Pancreas (tissue), 10 donors: ENCODE data around the gene IFITM10. TPM values are rescaled to one million over a fixed set of nuclear protein-coding genes. Genes with fewer than 3 reads are reported as not detected.
A peak's percentile ranks its signal among the peaks of the same experiment; 100 is the strongest.

Source experiments
- ATAC-seq, 4 donors: fragments of 200-7000 bp; cut with Tn5 transposase; one replicate each; pipeline versions ENCODE4 v1.8.0 to v1.9.1; 2020; ENCODE audit warnings: mild to moderate bottlenecking in 4 of 4, moderate library complexity in 4 of 4
- DNase-seq, 6 donors: peaks; one replicate each; pipeline ENCODE4 v3.0.0-alpha.2; 2020
- FAIRE-seq: peaks from 2 replicates; lab custom pipeline; 2012; peaks lifted over from hg19 to GRCh38; lab: Jason Lieb, UNC
- H3K27ac ChIP-seq, 4 donors: fragments of 200-600 bp; sonication (generic); 1 replicate in 3 of 4; 2 replicates in 1 of 4; pipeline versions ENCODE4 v1.5.0 to v1.8.0; 2020
- H3K27me3 ChIP-seq, 4 donors: fragments of 200-600 bp; one replicate each; pipeline ENCODE4 v1.8.0; 2021
- H3K36me3 ChIP-seq, 3 donors: fragments of 200-600 bp; sonication (generic) in 1 of 3; one replicate each; pipeline versions ENCODE4 v1.5.0 to v1.8.0; 2020 to 2021
- H3K4me1 ChIP-seq, 3 donors: fragments of 200-600 bp; one replicate each; pipeline ENCODE4 v1.8.0; 2021
- H3K4me3 ChIP-seq, 4 donors: fragments of 200-600 bp; sonication (generic) in 2 of 4; one replicate each; pipeline versions ENCODE4 v1.5.0 to v1.8.0; 2020 to 2021
- H3K9me3 ChIP-seq, 4 donors: fragments of 200-600 bp; one replicate each; pipeline ENCODE4 v1.8.0; 2021
- WGBS, 2 donors: extraction: QIAGEN DNeasy Blood & Tissue Kit; methylation state at CpG; one replicate each; pipeline ENCODE4 v1.1.7; 2013; 5-methylcytosine and 5-hydroxymethylcytosine counted together
- intact Hi-C, 3 donors: fragments of 100-400 bp; cut with DNase I; formaldehyde crosslinking; loops; one replicate each; pipeline versions ENCODE4 v1.11.1 to v1.14.2; 2022
- polyA plus RNA-seq, 2 donors: library from polyadenylated mRNA; stranded (reverse); fragments of 200-250 nt; gene quantifications; one replicate each; pipeline ENCODE4 v1.2.3, GENCODE V29; 2013
- total RNA-seq, 6 donors: library from RNA; stranded (reverse); fragmentation: NEBNext Ultra II Directional in 4 of 6; extraction: Animal tissue kit (Norgen Biotek cat#: 25700) in 4 of 6; gene quantifications; one replicate each; pipeline versions ENCODE4 v1.2.1 to v1.2.4, GENCODE V29; 2021 to 2023
- TF ChIP-seq, protein P1 (sequence below), 4 donors: fragments of 200-600 bp; sonication (generic) in 3 of 4; IDR thresholded peaks; one replicate each; pipeline versions ENCODE4 v1.5.0 to v1.8.0; 2021; ENCODE audit warnings: antibody characterized with exemption in 4 of 4
- donor health status: healthy with polysubstance abuse.
- donor health status: DM: no; HTN: no; CAD: no; lungs with moderate emphysema.
- donor health status: DM: no; HTN: no; CAD: no.
- donor health status: control.
- donor health status: control.
- donor health status: Bipolar disorder and iron deficiency.
- donor health status: DM: yes; HTN: yes; CAD: no.
- donor health status: DM: no; HTN: no; CAD: no.
- donor health status: DM: no; HTN: no; CAD: no.
- donor health status: DM: yes; HTN: yes; CAD: no.

The IFITM10 gene
- total and polyA plus RNA-seq, 8 donors = 0.28 to 2.0 (median 0.55) TPM

GRCh38 chr11:1730059-1730629, 20.3 kb downstream of the IFITM10 start:
- Histone ChIP-seq H3K4me1 (no peaks in the 10 kb centered on the region), H3K27me3 (no peaks in the 10 kb centered on the region), H3K9me3 (no peaks in the 10 kb centered on the region), H3K27ac (no peak overlapping the region), H3K4me3 (no peak overlapping the region), H3K36me3 (no peaks in the 10 kb centered on the region)
- intact Hi-C loops = no loop called here
- DNase-seq = no peak
- ATAC-seq = no peak
- WGBS, 2 donors = 44 to 53% methylated on average over 11 of the region's 11 CpGs
- TF ChIP-seq, protein P1, sequence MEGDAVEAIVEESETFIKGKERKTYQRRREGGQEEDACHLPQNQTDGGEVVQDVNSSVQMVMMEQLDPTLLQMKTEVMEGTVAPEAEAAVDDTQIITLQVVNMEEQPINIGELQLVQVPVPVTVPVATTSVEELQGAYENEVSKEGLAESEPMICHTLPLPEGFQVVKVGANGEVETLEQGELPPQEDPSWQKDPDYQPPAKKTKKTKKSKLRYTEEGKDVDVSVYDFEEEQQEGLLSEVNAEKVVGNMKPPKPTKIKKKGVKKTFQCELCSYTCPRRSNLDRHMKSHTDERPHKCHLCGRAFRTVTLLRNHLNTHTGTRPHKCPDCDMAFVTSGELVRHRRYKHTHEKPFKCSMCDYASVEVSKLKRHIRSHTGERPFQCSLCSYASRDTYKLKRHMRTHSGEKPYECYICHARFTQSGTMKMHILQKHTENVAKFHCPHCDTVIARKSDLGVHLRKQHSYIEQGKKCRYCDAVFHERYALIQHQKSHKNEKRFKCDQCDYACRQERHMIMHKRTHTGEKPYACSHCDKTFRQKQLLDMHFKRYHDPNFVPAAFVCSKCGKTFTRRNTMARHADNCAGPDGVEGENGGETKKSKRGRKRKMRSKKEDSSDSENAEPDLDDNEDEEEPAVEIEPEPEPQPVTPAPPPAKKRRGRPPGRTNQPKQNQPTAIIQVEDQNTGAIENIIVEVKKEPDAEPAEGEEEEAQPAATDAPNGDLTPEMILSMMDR (IDR thresholded peaks at IDR 0.05) = no peak
- no peak for FAIRE-seq

DNA sequence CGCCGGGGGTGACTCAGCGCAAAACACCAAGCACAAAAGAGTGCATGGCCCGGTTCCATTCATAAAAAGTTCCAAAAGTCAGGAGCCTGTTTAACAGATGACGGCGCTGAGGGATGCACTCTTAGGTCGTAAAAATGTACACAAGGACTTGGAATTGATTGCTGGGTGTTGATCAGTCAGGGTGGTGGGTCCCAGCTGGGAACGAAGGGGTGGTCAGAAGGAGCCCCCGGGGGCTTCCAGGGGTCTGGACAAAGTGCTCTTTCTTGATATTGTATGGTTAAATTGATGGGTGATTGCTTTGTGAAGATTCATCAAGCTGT, 20.7 kb downstream of the IFITM10 start:
- FAIRE-seq = no peak
- no peaks in the 10 kb centered on the region for H3K4me1 ChIP-seq
- TF ChIP-seq, protein P1 (IDR thresholded peaks at IDR 0.05) = no peak
- H3K36me3 ChIP-seq = no peaks in the 10 kb centered on the region
- ATAC-seq = no peak
- no peaks in the 10 kb centered on the region for H3K9me3 ChIP-seq
- H3K27ac ChIP-seq = no peak overlapping the region
- no peaks in the 10 kb centered on the region for H3K27me3 ChIP-seq
- H3K4me3 ChIP-seq = no peak overlapping the region
- DNase-seq = no peak
- intact Hi-C loops = no loop called here
- 47 to 64% methylated on average over 9 of the region's 9 CpGs for WGBS, 2 donors

DNA sequence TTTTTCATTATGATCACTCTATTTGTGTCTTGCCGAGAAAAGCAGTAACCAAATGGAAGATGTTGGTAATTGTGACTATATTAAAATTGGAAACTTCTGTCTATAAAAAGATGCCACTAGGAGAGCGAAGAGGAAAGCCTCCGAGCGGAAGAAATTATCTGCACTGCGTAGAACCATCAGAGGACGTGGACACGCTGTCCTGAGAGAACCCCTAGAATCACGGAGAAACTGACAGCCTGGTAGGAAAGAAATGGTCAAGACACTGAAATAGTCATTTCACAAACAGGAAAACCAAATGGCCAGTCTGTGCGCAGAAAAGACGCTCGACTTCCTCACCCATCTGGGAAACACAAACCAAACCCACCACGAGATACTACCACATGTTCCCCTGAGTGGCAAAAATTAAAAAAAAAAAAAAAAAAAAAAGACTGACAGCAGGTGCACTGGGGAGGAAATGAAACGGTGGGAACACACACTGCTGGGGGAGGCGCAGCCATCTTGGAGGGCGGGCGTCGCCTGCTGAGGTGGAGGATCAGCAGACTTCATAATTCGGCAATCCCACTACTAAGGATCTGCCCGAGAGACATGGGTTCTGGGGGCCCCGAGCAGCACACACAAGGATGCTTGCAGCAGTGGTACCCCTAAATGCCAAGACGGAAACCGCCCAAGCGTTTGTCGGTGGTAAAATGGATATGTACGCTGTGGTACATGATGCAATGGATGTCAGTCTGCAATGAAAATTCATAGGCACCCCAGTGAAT, 21.3 kb downstream of the IFITM10 start:
- TF ChIP-seq, protein P1 (IDR thresholded peaks at IDR 0.05) = no peak
- Histone ChIP-seq H3K27me3 (no peaks in the 10 kb centered on the region), H3K27ac (no peak overlapping the region), H3K4me1 (no peaks in the 10 kb centered on the region), H3K36me3 (no peaks in the 10 kb centered on the region), H3K4me3 (no peak overlapping the region), H3K9me3 (no peaks in the 10 kb centered on the region)
- intact Hi-C loops = no loop called here
- ATAC-seq (peak in 1 of 4 donors; percentile 27), DNase-seq (no peak), FAIRE-seq (no peak)
- 66 to 80% methylated on average over 25 of the region's 25 CpGs for WGBS, 2 donors

GRCh38 chr11:1728301-1728700, 22.1 kb downstream of the IFITM10 start:
- H3K4me1 ChIP-seq = no peaks in the 10 kb centered on the region
- H3K36me3 ChIP-seq = no peaks in the 10 kb centered on the region
- WGBS, 2 donors = 44 to 51% methylated on average over 4 of the region's 4 CpGs
- H3K4me3 ChIP-seq = no peak overlapping the region
- no peaks in the 10 kb centered on the region for H3K27me3 ChIP-seq
- no peak overlapping the region for H3K27ac ChIP-seq
- no peak for ATAC-seq
- FAIRE-seq = no peak
- no peak for DNase-seq
- TF ChIP-seq, protein P1 (IDR thresholded peaks at IDR 0.05) = no peak
- H3K9me3 ChIP-seq = no peaks in the 10 kb centered on the region
- intact Hi-C loops = no loop called here

DNA sequence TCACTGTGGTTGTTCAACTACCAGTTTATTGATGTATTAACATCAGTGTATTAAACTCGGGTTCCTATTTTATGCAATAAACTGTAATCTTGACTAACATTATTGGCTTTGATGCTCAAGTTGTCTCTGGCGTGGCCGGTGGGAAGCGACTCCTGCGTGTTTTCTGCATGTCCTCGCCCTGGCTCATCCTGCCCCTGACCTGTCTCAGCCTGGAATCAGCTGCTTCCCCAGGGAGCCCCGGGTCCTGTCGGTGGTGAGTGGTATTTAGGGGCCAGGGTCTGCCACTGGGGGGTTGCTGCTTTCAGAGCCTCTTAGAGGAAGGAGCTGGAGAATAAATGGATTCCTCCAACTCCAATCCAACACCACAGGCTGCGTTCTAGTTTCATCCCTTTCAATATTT, 22.5 kb downstream of the IFITM10 start:
- TF ChIP-seq, protein P1 (IDR thresholded peaks at IDR 0.05) = no peak
- intact Hi-C loops = no loop called here
- Histone ChIP-seq H3K4me1 (no peaks in the 10 kb centered on the region), H3K9me3 (no peaks in the 10 kb centered on the region), H3K27ac (no peak overlapping the region), H3K36me3 (no peaks in the 10 kb centered on the region), H3K4me3 (no peak overlapping the region), H3K27me3 (no peaks in the 10 kb centered on the region)
- WGBS, 2 donors = 61 to 79% methylated on average over 9 of the region's 9 CpGs
- no peak for ATAC-seq
- DNase-seq = no peak
- no peak for FAIRE-seq
